ENCODE data around the gene MT1A. TPM values are rescaled to one million over a fixed set of nuclear protein-coding genes. Genes with fewer than 3 reads are reported as not detected.

Gene MT1A
- total RNA-seq, 4 donors from 2014 or later, result 9.9 to 171 (median 25.5) TPM; not detected in 1

DNA sequence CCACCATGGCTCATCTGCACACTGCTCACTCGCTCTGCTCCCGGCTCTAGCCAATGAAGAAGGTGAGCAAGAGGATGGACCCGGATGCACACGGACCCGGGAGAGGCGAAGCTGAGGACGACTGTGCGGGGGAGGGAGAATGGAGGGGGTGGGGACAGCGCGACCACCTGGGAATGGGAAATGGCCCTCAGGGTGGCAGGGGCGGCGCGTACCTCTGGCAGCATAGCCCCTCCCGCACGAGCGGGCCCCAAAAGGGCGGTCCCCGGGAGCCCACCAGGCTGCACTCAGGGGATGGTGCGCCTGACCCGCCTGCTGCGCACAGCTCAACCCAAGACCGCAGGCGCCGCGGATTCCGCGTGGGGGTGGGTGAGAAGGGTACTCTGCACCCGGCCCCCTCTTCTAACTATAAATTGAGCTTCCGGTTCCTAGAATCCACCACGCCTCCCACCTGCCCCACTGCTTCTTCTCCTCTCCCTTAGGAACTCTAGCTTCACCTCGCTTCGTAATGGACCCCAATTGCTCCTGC is 37.3 kb downstream of the MT1A start:
- Histone ChIP-seq H3K4me1 (peaks cover 0 to 11% (median 7%) of the 10 kb centered on the region in 3 donors), H3K4me3 (peak overlapping the region in 1 of 2 donors; percentile 23), H3K9me3 (no peaks in the 10 kb centered on the region), H3K36me3 (no peaks in the 10 kb centered on the region), H3K27me3 (peaks cover 62% of the 10 kb centered on the region), H3K27ac (no peak overlapping the region)
- ATAC-seq, result no peak
- 0 to 3% methylated on average over 3 to 16 of the region's 32 CpGs for WGBS, 2 donors (ENCODE audit: low coverage in 1 of 2)
- TF ChIP-seq, protein P1, sequence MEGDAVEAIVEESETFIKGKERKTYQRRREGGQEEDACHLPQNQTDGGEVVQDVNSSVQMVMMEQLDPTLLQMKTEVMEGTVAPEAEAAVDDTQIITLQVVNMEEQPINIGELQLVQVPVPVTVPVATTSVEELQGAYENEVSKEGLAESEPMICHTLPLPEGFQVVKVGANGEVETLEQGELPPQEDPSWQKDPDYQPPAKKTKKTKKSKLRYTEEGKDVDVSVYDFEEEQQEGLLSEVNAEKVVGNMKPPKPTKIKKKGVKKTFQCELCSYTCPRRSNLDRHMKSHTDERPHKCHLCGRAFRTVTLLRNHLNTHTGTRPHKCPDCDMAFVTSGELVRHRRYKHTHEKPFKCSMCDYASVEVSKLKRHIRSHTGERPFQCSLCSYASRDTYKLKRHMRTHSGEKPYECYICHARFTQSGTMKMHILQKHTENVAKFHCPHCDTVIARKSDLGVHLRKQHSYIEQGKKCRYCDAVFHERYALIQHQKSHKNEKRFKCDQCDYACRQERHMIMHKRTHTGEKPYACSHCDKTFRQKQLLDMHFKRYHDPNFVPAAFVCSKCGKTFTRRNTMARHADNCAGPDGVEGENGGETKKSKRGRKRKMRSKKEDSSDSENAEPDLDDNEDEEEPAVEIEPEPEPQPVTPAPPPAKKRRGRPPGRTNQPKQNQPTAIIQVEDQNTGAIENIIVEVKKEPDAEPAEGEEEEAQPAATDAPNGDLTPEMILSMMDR (IDR thresholded peaks at IDR 0.05), result no peak
- TF ChIP-seq POLR2A (IDR thresholded peaks at IDR 0.05) (no peak), EP300 (IDR thresholded peaks at IDR 0.05) (no peak)

GRCh38 chr16:56677474-56677873 is 39.0 kb downstream of the MT1A start:
- 50% methylated on average over 1 of the region's 3 CpGs; no CpG with 5 or more reads in 1 of the 2 donors for WGBS, 2 donors (ENCODE audit: low coverage in 1 of 2)
- Histone ChIP-seq H3K36me3 (no peaks in the 10 kb centered on the region), H3K4me3 (no peak overlapping the region), H3K27ac (no peak overlapping the region), H3K9me3 (no peaks in the 10 kb centered on the region), H3K4me1 (peaks cover 0 to 21% (median 15%) of the 10 kb centered on the region in 3 donors), H3K27me3 (peaks cover 45% of the 10 kb centered on the region)
- no peak for TF ChIP-seq EP300 (IDR thresholded peaks at IDR 0.05)
- TF ChIP-seq POLR2A (IDR thresholded peaks at IDR 0.05), result no peak
- no peak for ATAC-seq

GRCh38 chr16:56679078-56679730 is 40.7 kb downstream of the MT1A start:
- no peak for ATAC-seq
- WGBS, 2 donors (ENCODE audit: low coverage in 1 of 2), result 100% methylated on average over 1 to 2 of the region's 3 CpGs
- Histone ChIP-seq H3K36me3 (no peaks in the 10 kb centered on the region), H3K4me1 (peaks cover 0 to 38% (median 15%) of the 10 kb centered on the region in 3 donors), H3K4me3 (no peak overlapping the region), H3K27ac (no peak overlapping the region), H3K9me3 (no peaks in the 10 kb centered on the region), H3K27me3 (peaks cover 29% of the 10 kb centered on the region)
- TF ChIP-seq POLR2A (IDR thresholded peaks at IDR 0.05) (no peak), POLR2AphosphoS5 (IDR thresholded peaks at IDR 0.05) (no peak), EP300 (IDR thresholded peaks at IDR 0.05) (no peak)
- TF ChIP-seq, protein P1 (IDR thresholded peaks at IDR 0.05), result no peak

DNA sequence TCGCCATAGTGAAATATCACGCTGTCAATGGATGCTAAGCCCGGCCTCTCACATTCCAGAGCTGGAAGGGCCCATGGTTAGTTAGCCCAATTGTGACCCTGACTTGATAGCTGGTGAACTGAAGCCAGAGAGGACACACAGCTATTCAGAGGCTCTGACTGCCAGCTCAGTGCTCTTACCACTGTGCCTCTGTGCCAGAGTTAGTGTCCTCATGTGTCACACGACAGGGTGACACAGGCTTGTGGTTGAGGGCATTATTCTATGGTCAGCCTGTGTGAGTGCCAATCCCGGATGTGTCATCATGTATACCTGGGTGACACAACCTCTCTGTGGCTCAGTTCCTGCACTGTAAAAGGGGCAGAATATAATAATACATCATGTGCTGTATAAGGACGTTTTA is 41.4 kb downstream of the MT1A start:
- Histone ChIP-seq H3K27me3 (peaks cover 23% of the 10 kb centered on the region), H3K4me1 (peaks cover 0 to 44% (median 18%) of the 10 kb centered on the region in 3 donors), H3K27ac (no peak overlapping the region), H3K4me3 (no peak overlapping the region), H3K36me3 (no peaks in the 10 kb centered on the region), H3K9me3 (no peaks in the 10 kb centered on the region)
- TF ChIP-seq POLR2AphosphoS5 (IDR thresholded peaks at IDR 0.05) (no peak), EP300 (IDR thresholded peaks at IDR 0.05) (no peak), POLR2A (IDR thresholded peaks at IDR 0.05) (no peak)
- TF ChIP-seq, protein P1 (IDR thresholded peaks at IDR 0.05), result no peak
- ATAC-seq, result no peak
- 69 to 77% methylated on average over 3 to 4 of the region's 6 CpGs for WGBS, 2 donors (ENCODE audit: low coverage in 1 of 2)

DNA sequence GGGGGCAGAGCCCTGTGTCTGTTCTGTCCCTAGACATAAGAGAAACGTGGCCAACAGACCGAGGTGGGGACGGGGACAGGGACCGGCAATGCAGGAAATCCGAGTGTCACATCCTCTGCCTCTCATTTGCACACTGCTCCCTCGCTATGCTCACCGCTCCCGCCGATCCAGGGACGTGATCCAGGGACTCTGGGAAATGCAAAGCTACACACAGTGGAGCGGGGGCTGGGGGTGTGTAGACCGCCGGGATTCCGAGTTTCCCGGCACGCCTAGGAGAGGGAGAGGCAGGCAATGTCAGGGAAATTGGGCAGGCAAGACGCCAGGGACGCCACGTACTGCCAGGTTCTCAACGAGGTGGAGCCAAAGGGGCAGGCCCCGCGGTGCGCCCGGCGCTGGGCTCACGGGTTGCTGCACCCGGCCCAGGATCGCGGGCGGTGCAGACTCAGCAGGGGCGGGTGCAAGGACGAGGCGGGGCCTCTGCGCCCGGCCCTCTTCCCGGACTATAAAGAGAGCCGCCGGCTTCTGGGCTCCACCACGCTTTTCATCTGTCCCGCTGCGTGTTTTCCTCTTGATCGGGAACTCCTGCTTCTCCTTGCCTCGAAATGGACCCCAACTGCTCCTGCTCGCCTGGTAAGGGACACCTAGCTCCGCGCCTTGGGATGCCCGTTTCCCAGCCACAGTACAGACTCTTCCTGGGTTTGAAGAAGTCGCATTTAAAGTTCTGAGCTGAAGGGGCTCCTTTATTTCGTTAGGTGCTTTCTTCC is 43.7 kb downstream of the MT1A start, which contains the start of gene MT1X:
Gene MT1X, plus strand, starts transcription at position 532 of the 764 bp plus-strand sequence. Its CDS starts 71 bp downstream, at position 603.
- Histone ChIP-seq H3K4me1 (peaks cover 0 to 40% (median 14%) of the 10 kb centered on the region in 3 donors), H3K4me3 (peak within 1 kb of the TSS; percentile 61 to 66), H3K27me3 (no peaks in the 10 kb centered on the region), H3K36me3 (no peaks in the 10 kb centered on the region), H3K27ac (peak within 1 kb of the TSS; percentile 45 to 88 (median 81)), H3K9me3 (no peaks in the 10 kb centered on the region)
- no peak for TF ChIP-seq EP300 (IDR thresholded peaks at IDR 0.05)
- TF ChIP-seq, protein P1 (IDR thresholded peaks at IDR 0.05), result peak in 1 of 4 experiments; percentile 18
- TF ChIP-seq POLR2AphosphoS5 (IDR thresholded peaks at IDR 0.05), result peak; percentile 98
- TF ChIP-seq POLR2A (IDR thresholded peaks at IDR 0.05), result peak; percentile 95 to 97
- peak; percentile 98 for ATAC-seq
- WGBS, 2 donors (ENCODE audit: low coverage in 1 of 2), result 0 to 2% methylated on average over 4 to 11 of the region's 49 CpGs
